GM19395 (cell line): ENCODE measurements around the gene CCK.
A peak's percentile ranks its signal among the peaks of the same experiment; 100 is the strongest.
"Not testable (repeated sequence)": the region's sequence is repeated elsewhere in the genome, so short reads cannot be mapped to it uniquely, and the experiment has no call there.

Experiments used
- ATAC-seq: cut with Tn5 transposase; IDR thresholded peaks from one replicate; pipeline ENCODE4 v1.9.1; 2021; ENCODE audit warnings: mild to moderate bottlenecking, moderate library complexity; ENCODE audit not compliant: unreplicated experiment

CCK gene

GRCh38 chr3:42266085-42266484 lies at the start of gene CCK:
CCK (minus strand) TSS chr3:42266185; CDS start chr3:42263630, 2,555 bp downstream.
- no peak for ATAC-seq

- ATAC-seq = no peak
These were observed 48.4 kb upstream of the CCK start for GRCh38 chr3:42314411-42314810.

GRCh38 chr3:42308651-42309050 lies 42.7 kb upstream of the CCK start:
- ATAC-seq = no peak

- no peak for ATAC-seq
These were observed 40.5 kb upstream of the CCK start for GRCh38 chr3:42306499-42306898.

GRCh38 chr3:42302924-42303634 lies 37.1 kb upstream of the CCK start:
- peak; percentile 68 for ATAC-seq

GRCh38 chr3:42301446-42302175 lies 35.6 kb upstream of the CCK start:
- no peak for ATAC-seq

- no peak for ATAC-seq
These were observed 34.8 kb upstream of the CCK start for GRCh38 chr3:42300778-42301177.

GRCh38 chr3:42300013-42300412 lies 34.0 kb upstream of the CCK start:
- no peak for ATAC-seq

GRCh38 chr3:42298259-42298658 lies 32.3 kb upstream of the CCK start:
- ATAC-seq = no peak

- no peak for ATAC-seq
These were observed 26.0 kb upstream of the CCK start for GRCh38 chr3:42292009-42292408.

- ATAC-seq = no peak
These were observed 25.2 kb upstream of the CCK start for GRCh38 chr3:42290966-42291714.

GRCh38 chr3:42289026-42289425 lies 23.0 kb upstream of the CCK start:
- ATAC-seq = no peak

- no peak for ATAC-seq
These were observed 22.4 kb upstream of the CCK start for GRCh38 chr3:42288385-42288784.

GRCh38 chr3:42287423-42287822 lies 21.4 kb upstream of the CCK start:
- not testable (repeated sequence) for ATAC-seq

GRCh38 chr3:42277676-42278075 lies 11.7 kb upstream of the CCK start:
- ATAC-seq = no peak

GRCh38 chr3:42276141-42277132 lies 10.5 kb upstream of the CCK start:
- peak; percentile 97 for ATAC-seq

- ATAC-seq = no peak
These were observed 9.2 kb upstream of the CCK start for GRCh38 chr3:42275217-42275616.

- ATAC-seq = no peak
These were observed 8.3 kb upstream of the CCK start for GRCh38 chr3:42274266-42274665.

- ATAC-seq = no peak
These were observed 7.4 kb upstream of the CCK start for GRCh38 chr3:42273361-42273760.

- ATAC-seq = no peak
These were observed 5.8 kb upstream of the CCK start for GRCh38 chr3:42271786-42272185.

GRCh38 chr3:42270561-42270960 lies 4.6 kb upstream of the CCK start:
- no peak for ATAC-seq
